Mononuclear cell (primary cell): ENCODE data around the gene COL5A3. TPM values are rescaled to one million over a fixed set of nuclear protein-coding genes. Genes with fewer than 3 reads are reported as not detected.
"Not testable (repeated sequence)": the region's sequence is repeated elsewhere in the genome, so short reads cannot be mapped to it uniquely, and the experiment has no call there.

ENCODE experiments used
- H3K27me3 ChIP-seq: 2 replicates; pipeline ENCODE4 v1.6.0; 2011; ENCODE audit warnings: low read length, control low read depth; ENCODE audit not compliant: insufficient read depth
- H3K4me1 ChIP-seq: 2 replicates; pipeline ENCODE4 v1.5.1; 2011; ENCODE audit warnings: mild to moderate bottlenecking, low read length, control low read depth; ENCODE audit not compliant: insufficient read depth
- H3K4me3 ChIP-seq: 2 replicates; pipeline ENCODE4 v1.5.1; 2011; ENCODE audit warnings: mild to moderate bottlenecking, low read length, moderate library complexity
- H3K9me3 ChIP-seq: 2 replicates; pipeline ENCODE4 v1.5.1; 2011; ENCODE audit warnings: low read depth, mild to moderate bottlenecking, control low read depth, low read length
- total RNA-seq: library from RNA; depleted of rRNA; stranded (reverse); fragments of >200 nt; gene quantifications from one replicate; pipeline ENCODE4 v1.2.3, GENCODE V29; 2012

Gene COL5A3
- total RNA-seq = 1.0 TPM

DNA sequence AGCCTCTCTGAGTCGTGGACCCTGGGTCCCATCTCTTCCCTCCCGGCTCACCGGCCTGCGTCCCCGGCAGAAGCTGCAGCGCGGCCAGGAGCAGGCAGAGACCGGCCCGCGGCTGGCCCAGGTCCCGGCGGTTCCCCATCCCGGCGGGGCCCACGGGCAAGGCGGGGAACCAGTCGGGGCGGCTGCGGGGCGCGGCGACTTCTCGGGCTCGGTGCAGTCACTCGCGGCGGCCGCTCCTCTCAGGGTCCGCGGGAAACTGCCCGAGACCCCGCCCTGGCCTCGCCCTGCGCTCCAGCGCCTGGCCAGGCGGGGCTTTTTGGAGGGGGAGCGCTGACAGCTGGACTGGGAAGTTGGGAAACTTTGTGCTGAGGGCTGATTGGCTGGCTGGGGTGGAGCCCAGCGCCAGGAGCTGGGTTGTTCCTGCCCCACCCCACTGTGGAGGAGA, at the start of gene COL5A3:
TSS of gene COL5A3 (minus strand) at position 258 of the 445 bp plus-strand sequence. CDS start at position 139, 119 bp downstream.
- no peaks in the 10 kb centered on the region for H3K9me3 ChIP-seq
- H3K4me3 ChIP-seq = no peak within 1 kb of the TSS
- peaks cover 21% of the 10 kb centered on the region for H3K27me3 ChIP-seq
- no peaks in the 10 kb centered on the region for H3K4me1 ChIP-seq

DNA sequence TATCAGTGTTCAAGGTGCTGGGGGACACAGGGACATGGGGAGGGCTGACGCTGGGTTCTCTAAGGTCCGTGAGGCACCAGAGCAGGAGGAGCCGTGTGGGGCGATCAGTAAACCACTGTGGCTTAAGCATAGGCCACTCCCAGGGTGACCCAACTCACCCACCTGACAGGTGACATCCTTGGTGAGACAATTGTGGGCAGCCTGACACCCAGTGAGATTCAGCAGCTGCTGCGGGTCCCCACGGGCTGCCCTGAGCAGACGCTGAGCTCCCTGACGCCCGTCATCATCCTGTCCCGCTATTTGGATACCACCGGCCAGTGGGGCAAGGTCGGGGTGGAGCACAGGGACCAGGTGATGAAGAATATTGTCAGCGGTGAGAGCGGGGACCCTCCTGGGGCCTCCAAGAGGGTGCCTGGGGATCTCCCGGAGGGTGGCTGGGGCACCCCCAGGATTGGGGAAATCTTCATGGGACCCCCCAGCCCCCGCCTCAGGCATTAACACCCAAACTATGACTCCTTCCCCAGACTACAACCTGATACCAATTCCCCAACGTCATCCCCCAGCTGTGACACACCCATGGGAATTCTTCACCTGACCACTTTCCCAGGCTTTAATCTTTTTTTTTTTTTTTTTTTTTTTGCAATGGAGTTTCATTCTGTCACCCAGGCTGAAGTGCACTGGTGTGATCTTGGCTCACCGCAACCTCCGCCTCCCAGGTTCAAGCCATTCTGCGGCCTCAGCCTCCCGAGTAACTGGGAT, 42.5 kb upstream of the COL5A3 start:
- Histone ChIP-seq H3K27me3 (no peaks in the 10 kb centered on the region), H3K9me3 (no peaks in the 10 kb centered on the region), H3K4me3 (no peak overlapping the region), H3K4me1 (no peaks in the 10 kb centered on the region)

DNA sequence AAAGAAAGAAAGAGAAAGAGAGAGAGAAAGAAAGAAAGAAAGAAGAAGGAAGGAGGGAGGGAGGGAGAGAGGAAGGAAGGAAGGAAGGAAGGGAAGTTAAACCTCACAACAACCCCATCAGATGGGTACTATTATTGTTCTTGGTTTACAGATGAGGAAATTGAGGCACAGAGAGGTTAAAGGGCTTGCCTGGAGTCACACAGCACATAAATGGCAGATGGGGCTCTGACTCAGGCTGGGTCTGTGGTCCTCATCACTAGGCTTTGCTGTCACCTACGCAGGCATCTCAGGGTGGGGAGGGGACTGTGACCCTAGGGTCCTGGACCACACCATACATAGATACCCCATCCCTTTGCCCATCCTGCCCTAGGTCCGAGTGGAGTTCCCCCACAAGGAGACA, 39.3 kb upstream of the COL5A3 start:
- Histone ChIP-seq H3K9me3 (no peaks in the 10 kb centered on the region), H3K4me3 (no peak overlapping the region), H3K27me3 (peaks cover 3% of the 10 kb centered on the region), H3K4me1 (no peaks in the 10 kb centered on the region)

DNA sequence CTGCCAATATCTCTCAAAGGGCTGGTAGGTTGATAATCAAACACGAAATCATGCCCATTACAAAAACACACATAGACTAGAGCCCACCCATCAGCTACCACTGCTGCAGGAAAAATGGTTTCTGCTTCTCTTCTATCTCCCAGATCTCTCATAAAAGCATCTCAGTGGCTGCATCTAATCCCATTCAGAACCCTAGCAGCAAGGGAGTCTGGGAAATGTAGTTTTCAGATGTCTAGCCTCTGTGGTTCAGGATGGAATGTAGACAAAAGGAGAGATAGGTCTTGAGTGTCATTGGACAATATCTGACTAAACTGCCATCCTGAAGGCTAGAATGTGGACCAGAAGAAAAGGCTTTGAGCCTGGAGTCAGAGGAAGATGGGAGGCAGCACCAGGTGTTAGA, 35.1 kb upstream of the COL5A3 start:
- no peaks in the 10 kb centered on the region for H3K4me1 ChIP-seq
- H3K4me3 ChIP-seq = no peak overlapping the region
- H3K27me3 ChIP-seq = peaks cover 3% of the 10 kb centered on the region
- H3K9me3 ChIP-seq = peaks cover 22% of the 10 kb centered on the region

DNA sequence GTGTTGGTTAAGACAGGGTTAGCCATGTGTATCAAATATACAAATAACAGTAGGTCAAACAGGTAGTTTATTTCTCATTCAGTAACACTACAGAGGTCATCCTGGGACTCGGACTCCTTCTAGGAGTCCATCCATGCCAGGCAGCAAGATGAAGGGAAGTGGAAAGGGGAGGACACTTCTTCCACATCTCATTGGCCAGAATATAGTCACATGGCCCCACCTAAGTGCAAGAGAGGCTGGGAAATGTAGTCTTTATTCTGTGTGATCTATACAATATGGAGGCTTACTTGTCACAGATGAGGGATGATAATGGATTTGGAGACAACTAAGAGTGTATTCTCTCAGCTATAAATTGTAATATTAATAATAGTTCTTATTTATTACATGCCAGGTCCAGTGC, 34.1 kb upstream of the COL5A3 start:
- Histone ChIP-seq H3K4me3 (no peak overlapping the region), H3K27me3 (peaks cover 3% of the 10 kb centered on the region), H3K9me3 (peaks cover 22% of the 10 kb centered on the region), H3K4me1 (no peaks in the 10 kb centered on the region)

DNA sequence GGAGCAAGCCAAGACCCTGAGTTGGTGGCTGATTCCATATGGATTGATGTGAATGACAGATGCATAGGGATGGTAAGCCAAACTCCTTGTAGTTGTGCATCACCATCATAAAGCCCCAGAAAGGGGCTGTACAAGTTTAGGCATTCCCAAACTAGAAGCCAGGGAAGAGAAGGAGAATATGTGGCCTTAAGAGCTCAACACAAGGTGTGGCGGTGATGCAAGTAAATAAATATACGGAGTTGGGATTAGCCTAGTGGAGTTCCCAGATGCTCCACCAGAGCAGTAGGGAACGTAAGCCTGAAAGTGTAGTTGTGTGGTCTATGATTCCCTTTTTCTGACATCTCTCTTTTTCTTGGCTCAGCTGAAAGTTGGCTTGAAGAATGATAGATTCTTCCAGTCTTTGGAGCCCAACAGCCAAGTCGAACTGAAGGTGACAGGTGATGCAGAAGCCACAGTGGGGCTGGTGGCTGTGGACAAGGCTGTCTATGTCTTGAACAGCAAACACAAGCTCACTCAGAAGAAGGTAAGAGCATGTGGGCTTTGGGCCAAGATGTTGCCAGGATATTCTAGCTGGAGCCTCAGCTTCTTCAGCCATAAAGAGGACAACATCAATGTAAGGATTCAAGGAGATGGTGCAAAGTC, 33.1 kb upstream of the COL5A3 start:
- H3K27me3 ChIP-seq = peaks cover 3% of the 10 kb centered on the region
- H3K4me3 ChIP-seq = no peak overlapping the region
- H3K4me1 ChIP-seq = no peaks in the 10 kb centered on the region
- H3K9me3 ChIP-seq = peaks cover 22% of the 10 kb centered on the region

DNA sequence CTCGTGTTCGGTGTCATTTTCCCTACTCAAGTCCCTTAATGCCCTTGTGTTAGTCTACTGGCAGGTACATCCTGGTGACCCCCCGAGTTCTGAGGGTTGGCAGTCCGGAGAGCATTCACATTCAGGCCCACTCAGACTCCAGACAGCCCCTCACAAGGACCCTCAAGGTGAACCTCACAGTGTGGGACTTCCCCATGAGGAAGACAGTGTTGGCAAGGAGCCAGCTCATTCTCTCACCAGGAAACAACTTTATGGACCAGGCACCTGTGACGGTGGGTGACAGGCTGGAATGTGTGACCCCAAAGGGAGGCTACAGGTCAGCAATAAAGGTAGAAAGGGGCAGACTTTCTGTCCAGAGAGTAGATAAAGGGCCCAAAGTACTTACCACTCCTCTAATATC, 27.5 kb upstream of the COL5A3 start:
- no peaks in the 10 kb centered on the region for H3K27me3 ChIP-seq
- peaks cover 4% of the 10 kb centered on the region for H3K9me3 ChIP-seq
- H3K4me1 ChIP-seq = no peaks in the 10 kb centered on the region

DNA sequence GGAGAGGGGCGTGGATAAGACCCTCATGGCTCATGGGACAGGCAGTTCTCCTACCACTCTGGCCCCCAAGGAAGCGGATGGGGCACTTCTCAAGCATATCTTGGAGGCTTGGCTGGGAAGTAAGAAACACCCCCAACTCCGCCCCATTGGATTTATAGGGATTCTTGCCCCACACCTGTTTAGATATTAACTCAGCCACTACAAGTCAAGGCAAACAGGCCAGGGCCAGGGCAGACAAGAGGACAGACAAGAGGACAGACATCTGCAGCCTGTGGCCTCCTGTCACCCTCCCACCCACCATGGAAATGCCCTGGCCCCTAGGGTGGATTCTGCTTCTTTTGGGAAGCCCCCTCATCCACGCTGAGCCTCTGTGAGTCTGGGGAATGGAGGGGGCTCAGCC, 27.1 kb upstream of the COL5A3 start:
- Histone ChIP-seq H3K27me3 (no peaks in the 10 kb centered on the region), H3K4me3 (no peak overlapping the region), H3K9me3 (no peaks in the 10 kb centered on the region)

More for the DNA sequence above, 27.5 kb upstream of the COL5A3 start:
- H3K4me3 ChIP-seq = no peak overlapping the region

DNA sequence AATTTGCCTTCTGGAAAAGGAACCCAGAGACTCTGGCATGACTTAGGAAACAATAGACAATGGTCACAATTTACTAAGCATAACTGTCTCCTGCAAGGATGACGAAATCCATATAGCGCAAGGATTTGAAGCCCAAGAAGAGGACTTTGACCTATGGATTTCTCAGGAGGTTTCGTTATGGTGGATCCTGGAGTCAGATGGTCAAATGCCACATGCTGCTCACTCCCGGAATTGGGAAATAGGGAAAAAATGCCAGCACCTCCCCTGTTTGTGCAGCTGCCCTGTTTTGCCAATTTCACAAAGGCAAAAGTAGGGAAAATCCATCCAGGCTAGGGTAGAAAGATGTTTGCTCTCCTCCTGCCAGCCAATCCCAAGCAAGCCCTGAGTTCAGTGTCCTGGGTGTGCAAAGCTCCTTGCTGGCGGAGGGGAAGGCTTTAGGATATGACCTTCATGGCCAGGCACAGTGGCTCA, 26.3 kb upstream of the COL5A3 start:
- Histone ChIP-seq H3K27me3 (no peaks in the 10 kb centered on the region), H3K9me3 (no peaks in the 10 kb centered on the region), H3K4me3 (no peak overlapping the region), H3K4me1 (no peaks in the 10 kb centered on the region)

More for the DNA sequence above, 27.1 kb upstream of the COL5A3 start:
- H3K4me1 ChIP-seq = no peaks in the 10 kb centered on the region

DNA sequence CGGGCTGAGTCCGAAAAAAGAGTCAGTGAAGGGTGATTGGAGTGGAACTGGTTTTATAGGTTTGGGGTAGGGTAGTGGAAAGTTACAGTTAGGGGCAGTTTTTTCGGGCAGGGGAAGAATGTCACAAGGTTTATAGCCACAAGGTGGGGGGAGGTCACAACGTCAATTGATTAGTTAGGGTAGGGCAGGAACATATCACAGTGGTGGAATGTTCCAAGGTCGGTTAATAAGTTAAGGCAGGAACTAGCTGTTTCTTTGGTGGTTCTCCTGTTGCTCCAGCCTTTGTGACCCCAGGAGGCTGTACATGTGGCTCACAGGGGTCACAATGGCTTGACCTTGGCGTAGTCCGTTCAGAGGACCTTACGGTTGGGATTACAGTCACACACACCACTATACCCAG, 23.3 kb upstream of the COL5A3 start:
- peaks cover 4% of the 10 kb centered on the region for H3K27me3 ChIP-seq
- H3K4me1 ChIP-seq = no peaks in the 10 kb centered on the region
- no peaks in the 10 kb centered on the region for H3K9me3 ChIP-seq
- no peak overlapping the region for H3K4me3 ChIP-seq

DNA sequence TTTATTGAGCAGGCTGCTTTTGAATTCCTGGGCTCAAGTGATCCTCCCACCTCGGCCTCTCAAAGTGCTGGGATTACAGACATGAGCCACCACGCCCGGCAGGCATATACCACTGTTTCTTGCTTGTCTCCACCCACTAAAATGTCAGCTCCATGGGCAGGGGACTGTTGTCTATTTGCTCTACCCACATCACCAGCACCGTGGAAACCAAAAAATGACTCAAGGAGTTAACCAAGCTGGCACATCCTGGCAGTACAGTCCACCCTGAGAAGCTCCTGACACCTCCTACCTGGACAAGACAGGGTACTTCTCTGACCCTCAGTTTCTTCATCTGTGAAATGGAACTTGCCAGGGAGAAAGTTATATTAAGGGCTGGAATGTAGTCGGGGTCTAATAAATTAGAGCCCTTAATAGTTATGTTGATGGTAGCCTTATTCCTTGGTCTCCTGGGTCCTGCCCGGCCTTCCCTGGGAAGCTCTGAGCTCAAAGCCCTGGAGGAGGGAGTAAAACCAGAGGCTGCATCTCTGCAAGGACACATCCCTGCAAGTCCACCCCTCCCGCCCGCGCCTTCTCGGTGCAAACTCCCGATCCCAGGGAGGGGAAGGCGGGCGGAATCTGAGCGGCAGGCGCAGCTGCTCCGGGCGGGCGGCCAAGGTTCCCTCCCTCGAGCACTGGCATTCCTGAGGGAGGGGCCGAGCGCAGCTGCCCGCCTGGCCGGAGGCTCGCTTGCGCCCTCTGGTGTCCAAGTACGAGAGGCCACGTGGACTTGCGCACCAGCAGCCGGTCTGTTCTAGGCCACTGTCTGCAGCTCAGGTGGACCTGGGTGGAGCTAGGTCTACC, 17.1 kb upstream of the COL5A3 start:
- H3K4me1 ChIP-seq = peaks cover 6% of the 10 kb centered on the region

DNA sequence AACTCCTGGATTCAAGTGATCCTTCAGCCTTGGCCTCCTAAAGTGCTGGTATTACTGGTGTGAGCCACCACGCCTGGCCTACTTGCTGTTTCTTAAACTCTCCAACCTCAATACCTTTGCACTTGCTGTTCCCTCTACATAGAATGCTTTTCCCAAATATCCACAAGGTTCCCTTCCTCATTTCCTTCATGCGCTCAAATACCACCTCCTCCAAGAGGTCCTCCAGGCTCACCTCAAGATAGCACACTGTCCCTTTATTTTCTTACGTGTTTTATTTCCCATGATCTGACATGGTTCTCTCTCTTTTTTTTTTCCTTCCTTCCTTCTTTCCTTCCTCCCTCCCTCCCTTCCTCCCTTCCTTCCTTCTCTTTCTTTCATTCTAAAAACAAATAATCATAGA, 16.4 kb upstream of the COL5A3 start:
- H3K9me3 ChIP-seq = no peaks in the 10 kb centered on the region
- peaks cover 6% of the 10 kb centered on the region for H3K4me1 ChIP-seq
- no peak overlapping the region for H3K4me3 ChIP-seq
- H3K27me3 ChIP-seq = peaks cover 7% of the 10 kb centered on the region

More for the DNA sequence above, 17.1 kb upstream of the COL5A3 start:
- Histone ChIP-seq H3K27me3 (peaks cover 7% of the 10 kb centered on the region), H3K4me3 (no peak overlapping the region), H3K9me3 (no peaks in the 10 kb centered on the region)

DNA sequence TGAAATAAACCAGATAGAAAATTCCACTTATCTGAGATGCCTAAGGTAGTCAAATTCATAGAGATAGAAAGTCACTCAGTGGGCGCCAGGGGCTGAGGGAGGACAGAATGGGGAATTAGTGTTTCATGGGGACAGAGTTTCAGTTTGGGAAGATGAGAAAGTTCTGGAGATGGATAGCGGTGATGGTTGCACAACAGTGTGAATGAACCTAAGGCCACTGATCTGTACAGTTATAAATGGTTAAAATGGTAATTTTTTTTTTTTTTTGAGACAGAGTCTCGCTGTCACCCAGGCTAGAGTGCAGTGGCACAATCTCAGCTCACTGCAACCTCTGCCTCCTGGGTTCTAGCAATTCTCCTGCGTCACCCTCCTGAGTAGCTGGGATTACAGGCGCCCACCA, 12.8 kb upstream of the COL5A3 start:
- H3K4me1 ChIP-seq, H3K9me3 ChIP-seq, H3K4me3 ChIP-seq, H3K27me3 ChIP-seq: not testable (repeated sequence)

DNA sequence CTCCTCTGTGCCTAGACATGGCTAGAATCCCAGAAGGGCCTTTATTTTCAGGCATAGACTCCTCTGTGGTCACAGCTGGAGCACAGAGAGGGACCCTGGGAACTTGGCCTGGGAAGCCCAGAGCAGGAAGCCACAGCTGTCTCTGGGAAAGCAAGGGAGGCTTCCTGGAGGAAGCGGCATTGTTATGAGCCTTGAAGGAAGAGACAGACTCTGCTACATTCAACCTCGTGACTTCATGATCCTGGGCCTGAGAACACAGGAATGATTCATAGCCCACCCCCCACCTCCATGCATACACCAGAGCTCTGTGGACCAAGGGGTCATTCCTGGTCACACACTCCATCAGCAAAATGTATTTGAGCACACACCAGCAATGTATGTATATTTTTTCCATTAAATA, 11.6 kb upstream of the COL5A3 start:
- Histone ChIP-seq H3K4me3 (no peak overlapping the region), H3K4me1 (no peaks in the 10 kb centered on the region), H3K9me3 (no peaks in the 10 kb centered on the region), H3K27me3 (no peaks in the 10 kb centered on the region)

DNA sequence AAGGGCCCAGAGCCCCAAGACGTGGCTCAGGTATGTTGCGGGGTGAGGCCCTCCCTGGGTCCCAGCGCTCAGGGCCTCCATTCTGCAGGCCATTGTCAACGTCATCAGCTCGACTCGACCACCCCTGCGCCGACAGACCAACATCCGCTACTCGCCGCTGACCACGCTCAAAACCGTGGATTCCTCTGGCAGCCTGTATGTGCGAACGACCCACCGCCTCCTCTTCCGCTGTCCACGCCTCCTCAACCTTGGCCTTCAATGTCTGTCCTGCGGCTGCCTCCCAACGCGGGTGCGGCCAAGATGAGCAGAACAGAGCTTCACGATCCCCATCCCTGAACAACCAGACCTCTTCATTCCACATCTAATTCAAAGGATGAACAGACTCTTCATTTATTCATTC, 11.1 kb upstream of the COL5A3 start:
- H3K27me3 ChIP-seq = no peaks in the 10 kb centered on the region
- no peaks in the 10 kb centered on the region for H3K4me1 ChIP-seq
- no peaks in the 10 kb centered on the region for H3K9me3 ChIP-seq
- H3K4me3 ChIP-seq = no peak overlapping the region
